A549 (cell line): Measurements from ENCODE around the gene ITM2C. TPM values are rescaled to one million over a fixed set of nuclear protein-coding genes. Genes with fewer than 3 reads are reported as not detected.

Source experiments
- ATAC-seq, 2 experiments: fragments of 200-7000 bp in 1 of 2; fragments of >200 bp in 1 of 2; cut with Nextera tagmentation in 1 of 2; cut with Tn5 transposase in 1 of 2; 3 replicates each; pipeline versions ENCODE4 v1.8.0 to v1.9.1; 2018 to 2020; ENCODE audit warnings: mild to moderate bottlenecking in 1 of 2, moderate library complexity in 1 of 2
- CTCF ChIA-PET: fragments of 300-600 bp; sonication (Branson Sonifier 250); formaldehyde crosslinking; extraction: SDS; loops from one replicate; lab custom pipeline; 2021; ENCODE audit warnings: antibody characterized with exemption, inconsistent platforms; lab: Yijun Ruan, JAX
- POLR2A ChIA-PET: fragments of 350-600 bp; formaldehyde crosslinking; extraction: SDS; loops from one replicate; lab custom pipeline; 2021; ENCODE audit warnings: antibody characterized with exemption, inconsistent platforms; lab: Yijun Ruan, JAX
- DNase-seq, 2 experiments: peaks; one replicate each; pipeline versions ENCODE4 v3.0.0 to v3.0.0-alpha.2; 2011 to 2016; ENCODE audit warnings: low read depth in 1 of 2, low spot score in 1 of 2
- FAIRE-seq: peaks from 2 replicates; lab custom pipeline; 2011; peaks lifted over from hg19 to GRCh38; lab: Jason Lieb, UNC
- H3K27ac ChIP-seq, 2 experiments: fragments of >200 bp; sonication (Bioruptor Twin); formaldehyde crosslinking; 3 replicates each; pipeline ENCODE4 v1.5.1; 2016 to 2017
- H3K4me1 ChIP-seq: fragments of >200 bp; sonication (Bioruptor Twin); formaldehyde crosslinking; 3 replicates; pipeline ENCODE4 v1.6.1; 2016
- H3K4me2 ChIP-seq: fragments of >200 bp; sonication (Bioruptor Twin); formaldehyde crosslinking; 3 replicates; pipeline ENCODE4 v1.6.1; 2016
- H3K4me3 ChIP-seq: fragments of >200 bp; sonication (Bioruptor Twin); formaldehyde crosslinking; 3 replicates; pipeline ENCODE4 v1.5.1; 2016
- H3K9me3 ChIP-seq: fragments of >200 bp; sonication (Bioruptor Twin); formaldehyde crosslinking; 3 replicates; pipeline ENCODE4 v1.6.1; 2016
- CHD2 ChIP-seq: fragments of 150-350 bp; IDR thresholded peaks from 2 replicates; pipeline ENCODE4 v1.6.1; 2014; ENCODE audit warnings: low read length; ENCODE audit not compliant: partially characterized antibody
- CHD4 ChIP-seq: fragments of 200-600 bp; sonication (generic); IDR thresholded peaks from 2 replicates; pipeline ENCODE4 v1.6.1; 2016; ENCODE audit warnings: antibody characterized with exemption, mild to moderate bottlenecking, borderline replicate concordance
- EP300 ChIP-seq, 2 experiments: fragments of >200 bp; sonication (Bioruptor Twin); formaldehyde crosslinking; IDR thresholded peaks; 2 replicates in 1 of 2; 3 replicates in 1 of 2; pipeline ENCODE4 v1.6.1; 2016 to 2017
- ESRRA ChIP-seq: fragments of 150-350 bp; IDR thresholded peaks from 2 replicates; pipeline ENCODE4 v1.6.1; 2014; ENCODE audit warnings: mild to moderate bottlenecking, low read length, borderline replicate concordance
- HEYL ChIP-seq: fragments of 250-450 bp; sonication (Bioruptor Pico); IDR thresholded peaks from 2 replicates; pipeline ENCODE4 v1.8.0; 2021; ENCODE audit warnings: mild to moderate bottlenecking, moderate library complexity
- HOXA7 ChIP-seq: fragments of 250-450 bp; sonication (Bioruptor Pico); IDR thresholded peaks from 2 replicates; pipeline ENCODE4 v1.5.0; 2020; ENCODE audit warnings: mild to moderate bottlenecking, moderate library complexity
- HOXB13 ChIP-seq: fragments of 250-450 bp; sonication (Bioruptor Pico); IDR thresholded peaks from 2 replicates; pipeline ENCODE4 v1.5.0; 2020; ENCODE audit warnings: low read depth, mild to moderate bottlenecking, moderate library complexity
- HOXB5 ChIP-seq: fragments of 250-450 bp; sonication (Bioruptor Pico); IDR thresholded peaks from 2 replicates; pipeline ENCODE4 v1.5.0; 2020; ENCODE audit warnings: mild to moderate bottlenecking, moderate library complexity
- KDM1A ChIP-seq: fragments of 200-600 bp; sonication (generic); IDR thresholded peaks from 2 replicates; pipeline ENCODE4 v1.6.1; 2016; ENCODE audit warnings: low read depth, mild to moderate bottlenecking
- KDM5A ChIP-seq: fragments of 200-600 bp; sonication (generic); IDR thresholded peaks from 2 replicates; pipeline ENCODE4 v1.6.1; 2016; ENCODE audit warnings: antibody characterized with exemption, mild to moderate bottlenecking
- MAZ ChIP-seq: fragments of 150-350 bp; IDR thresholded peaks from 2 replicates; pipeline ENCODE4 v1.6.1; 2014; ENCODE audit warnings: antibody characterized with exemption, low read depth, low read length, borderline replicate concordance
- NPAS2 ChIP-seq: fragments of 250-450 bp; sonication (Bioruptor Pico); IDR thresholded peaks from 2 replicates; pipeline ENCODE4 v1.8.0; 2022; ENCODE audit warnings: mild to moderate bottlenecking, moderate library complexity, borderline replicate concordance
- PHF8 ChIP-seq: fragments of 200-600 bp; sonication (generic); IDR thresholded peaks from 2 replicates; pipeline ENCODE4 v1.6.1; 2016; ENCODE audit warnings: low read depth, mild to moderate bottlenecking, antibody characterized with exemption, moderate library complexity, borderline replicate concordance
- RARB ChIP-seq: fragments of 250-450 bp; sonication (Bioruptor Pico); IDR thresholded peaks from 2 replicates; pipeline ENCODE4 v1.8.0; 2021; ENCODE audit warnings: mild to moderate bottlenecking, moderate library complexity
- RCOR1 ChIP-seq: fragments of 150-350 bp; IDR thresholded peaks from 2 replicates; pipeline ENCODE4 v1.6.1; 2014; ENCODE audit warnings: antibody characterized with exemption, low read length, low read depth
- RFX5 ChIP-seq: fragments of 450-650 bp; IDR thresholded peaks from 2 replicates; pipeline ENCODE4 v1.7.1; 2014; ENCODE audit warnings: antibody characterized with exemption, mild to moderate bottlenecking, moderate library complexity
- RNF2 ChIP-seq: fragments of 200-600 bp; sonication (generic); IDR thresholded peaks from 2 replicates; pipeline ENCODE4 v1.6.1; 2016; ENCODE audit warnings: low read depth, mild to moderate bottlenecking, antibody characterized with exemption, moderate library complexity, borderline replicate concordance
- SREBF2 ChIP-seq: fragments of 450-650 bp; IDR thresholded peaks from 2 replicates; pipeline ENCODE4 v1.6.1; 2014; ENCODE audit warnings: mild to moderate bottlenecking, moderate library complexity
- TP53 ChIP-seq: fragments of 250-450 bp; sonication (Bioruptor Pico); IDR thresholded peaks from 2 replicates; pipeline ENCODE4 v1.5.0; 2021; ENCODE audit warnings: mild to moderate bottlenecking, moderate library complexity
- ZC3H11A ChIP-seq: fragments of 450-650 bp; IDR thresholded peaks from 2 replicates; pipeline ENCODE4 v1.6.1; 2014; ENCODE audit warnings: antibody characterized with exemption, mild to moderate bottlenecking
- ZFP36 ChIP-seq: fragments of 450-650 bp; IDR thresholded peaks from 2 replicates; pipeline ENCODE4 v1.6.1; 2014; ENCODE audit warnings: borderline replicate concordance; ENCODE audit not compliant: partially characterized antibody
- ZNF302 ChIP-seq: fragments of 250-450 bp; sonication (Bioruptor Pico); IDR thresholded peaks from 2 replicates; pipeline ENCODE4 v1.9.0; 2021; ENCODE audit warnings: inconsistent platforms, mild to moderate bottlenecking, moderate library complexity
- WGBS: methylation state at CpG from one replicate; pipeline ENCODE4 v1.1.6; 2017; ENCODE audit errors: missing lambda C conversion rate; 5-methylcytosine and 5-hydroxymethylcytosine counted together
- polyA plus RNA-seq, 4 experiments: library from polyadenylated mRNA; depleted of rRNA in 3 of 4; stranded (reverse); fragments of >200 nt; fragmentation: RNase III in 1 of 4; extraction: RNeasy Plus Mini Kit Qiagen cat#74134 plus additional on column Dnase treatment in 1 of 4; gene quantifications; 2 replicates in 3 of 4; 3 replicates in 1 of 4; pipeline ENCODE4 v1.2.3, GENCODE V29; 2011 to 2017
- TF ChIP-seq, protein P1 (sequence below): fragments of 250-450 bp; sonication (Bioruptor Pico); IDR thresholded peaks from 2 replicates; pipeline ENCODE4 v1.5.0; 2020; ENCODE audit warnings: low read depth, mild to moderate bottlenecking, moderate library complexity
- TF ChIP-seq, protein P2 (sequence below): fragments of >200 bp; sonication (Bioruptor Twin); formaldehyde crosslinking; IDR thresholded peaks from 2 replicates; pipeline ENCODE4 v1.6.1; 2016
- TF ChIP-seq, protein P3 (sequence below): IDR thresholded peaks from 2 replicates; pipeline ENCODE4 v1.6.1; 2012; ENCODE audit warnings: low read depth, borderline replicate concordance
- TF ChIP-seq, protein P4 (sequence below): fragments of 150-350 bp; IDR thresholded peaks from 2 replicates; pipeline ENCODE4 v1.6.1; 2014; ENCODE audit warnings: low read depth, mild to moderate bottlenecking, low read length
- TF ChIP-seq, protein P5 (sequence below): fragments of 250-450 bp; sonication (Bioruptor Pico); IDR thresholded peaks from 2 replicates; pipeline ENCODE4 v1.5.0; 2021; ENCODE audit warnings: mild to moderate bottlenecking, moderate library complexity, borderline replicate concordance

ITM2C gene
- polyA plus RNA-seq, 2 of the 4 experiments (the other 2 are of a cell fraction): 84.0 to 88.1 TPM

DNA sequence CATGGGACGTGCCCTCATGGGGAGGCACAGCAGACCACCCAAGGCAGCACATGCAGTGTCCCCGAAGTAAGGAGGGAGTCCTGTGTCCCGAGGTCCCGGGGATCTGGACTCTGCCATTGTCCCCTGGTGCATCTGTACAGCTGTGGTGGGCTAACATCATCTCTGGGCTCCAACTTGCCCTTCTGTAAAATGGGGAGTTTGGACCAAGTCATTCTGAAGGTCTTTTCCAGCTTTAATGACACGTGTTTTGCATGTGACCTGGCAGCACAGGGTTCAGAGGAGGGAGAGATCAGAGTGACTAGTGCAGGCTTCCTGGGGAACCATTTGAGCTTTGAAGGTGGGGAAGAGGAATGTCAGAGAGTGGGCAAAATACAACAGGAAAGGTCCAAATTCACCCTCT, 21.5 kb downstream of the ITM2C start:
- ChIA-PET POLR2A (no interaction called here), CTCF (interaction anchor here (1.1 to 2.1 kb wide), 2 partner anchors 16 to 38 kb away, joined by 4 to 5 read pairs; no protein-coding TSS in a partner anchor)
- Histone ChIP-seq H3K4me3 (no peak overlapping the region), H3K4me2 (no peak overlapping the region), H3K4me1 (no peaks in the 10 kb centered on the region), H3K9me3 (no peaks in the 10 kb centered on the region), H3K27ac (no peak overlapping the region)
- TF ChIP-seq, protein P1, sequence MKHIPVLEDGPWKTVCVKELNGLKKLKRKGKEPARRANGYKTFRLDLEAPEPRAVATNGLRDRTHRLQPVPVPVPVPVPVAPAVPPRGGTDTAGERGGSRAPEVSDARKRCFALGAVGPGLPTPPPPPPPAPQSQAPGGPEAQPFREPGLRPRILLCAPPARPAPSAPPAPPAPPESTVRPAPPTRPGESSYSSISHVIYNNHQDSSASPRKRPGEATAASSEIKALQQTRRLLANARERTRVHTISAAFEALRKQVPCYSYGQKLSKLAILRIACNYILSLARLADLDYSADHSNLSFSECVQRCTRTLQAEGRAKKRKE (CRISPR knock-in tag): no peak
- TF ChIP-seq ESRRA: no peak
- TF ChIP-seq RNF2: no peak
- TF ChIP-seq, protein P2, sequence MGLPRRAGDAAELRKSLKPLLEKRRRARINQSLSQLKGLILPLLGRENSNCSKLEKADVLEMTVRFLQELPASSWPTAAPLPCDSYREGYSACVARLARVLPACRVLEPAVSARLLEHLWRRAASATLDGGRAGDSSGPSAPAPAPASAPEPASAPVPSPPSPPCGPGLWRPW: no peak
- TF ChIP-seq TP53 (CRISPR knock-in tag): no peak
- TF ChIP-seq HEYL: no peak
- no peak for TF ChIP-seq HOXA7 (CRISPR knock-in tag)
- TF ChIP-seq KDM5A: no peak
- TF ChIP-seq, protein P3, sequence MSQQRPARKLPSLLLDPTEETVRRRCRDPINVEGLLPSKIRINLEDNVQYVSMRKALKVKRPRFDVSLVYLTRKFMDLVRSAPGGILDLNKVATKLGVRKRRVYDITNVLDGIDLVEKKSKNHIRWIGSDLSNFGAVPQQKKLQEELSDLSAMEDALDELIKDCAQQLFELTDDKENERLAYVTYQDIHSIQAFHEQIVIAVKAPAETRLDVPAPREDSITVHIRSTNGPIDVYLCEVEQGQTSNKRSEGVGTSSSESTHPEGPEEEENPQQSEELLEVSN: no peak
- TF ChIP-seq PHF8: no peak
- TF ChIP-seq ZC3H11A: no peak
- no peak for TF ChIP-seq HOXB13 (CRISPR knock-in tag)
- TF ChIP-seq MAZ: no peak
- no peak for TF ChIP-seq NPAS2 (CRISPR knock-in tag)
- TF ChIP-seq EP300 (IDR thresholded peaks at IDR 0.05): no peak
- TF ChIP-seq RCOR1: no peak
- no peak for TF ChIP-seq KDM1A
- TF ChIP-seq CHD4: no peak
- TF ChIP-seq, protein P4, sequence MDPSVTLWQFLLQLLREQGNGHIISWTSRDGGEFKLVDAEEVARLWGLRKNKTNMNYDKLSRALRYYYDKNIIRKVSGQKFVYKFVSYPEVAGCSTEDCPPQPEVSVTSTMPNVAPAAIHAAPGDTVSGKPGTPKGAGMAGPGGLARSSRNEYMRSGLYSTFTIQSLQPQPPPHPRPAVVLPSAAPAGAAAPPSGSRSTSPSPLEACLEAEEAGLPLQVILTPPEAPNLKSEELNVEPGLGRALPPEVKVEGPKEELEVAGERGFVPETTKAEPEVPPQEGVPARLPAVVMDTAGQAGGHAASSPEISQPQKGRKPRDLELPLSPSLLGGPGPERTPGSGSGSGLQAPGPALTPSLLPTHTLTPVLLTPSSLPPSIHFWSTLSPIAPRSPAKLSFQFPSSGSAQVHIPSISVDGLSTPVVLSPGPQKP: no peak
- DNase-seq: no peak
- FAIRE-seq: no peak
- ATAC-seq: no peak
- 36% methylated on average over 4 of the region's 5 CpGs for WGBS

DNA sequence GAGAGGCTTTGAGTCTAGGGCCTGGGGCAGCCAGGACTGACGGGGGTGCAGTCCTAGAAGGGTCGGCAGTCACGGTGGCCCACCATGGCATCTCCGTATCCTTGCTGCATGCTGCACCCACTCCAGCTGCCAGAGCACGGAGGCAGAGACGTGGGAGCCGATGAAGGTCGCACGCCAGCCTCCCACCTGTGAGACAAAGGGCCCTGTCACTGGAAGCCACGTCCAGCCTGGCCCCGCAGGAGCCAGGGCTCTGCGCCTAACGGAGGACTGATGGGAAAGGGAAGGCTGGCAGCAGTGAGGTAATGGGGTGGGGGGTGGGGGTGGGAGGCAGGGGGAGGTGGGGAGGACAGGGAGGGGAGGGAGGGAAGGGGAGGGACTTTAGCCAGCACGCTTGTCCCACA, 21.9 kb downstream of the ITM2C start:
- FAIRE-seq (no peak), ATAC-seq (no peak), DNase-seq (no peak)
- 85% methylated on average over 6 of the region's 14 CpGs for WGBS
- ChIA-PET CTCF (interaction anchor here (2.1 kb wide), 1 partner anchor 16 kb away, joined by 5 read pairs; no protein-coding TSS in a partner anchor), POLR2A (no interaction called here)
- Histone ChIP-seq H3K4me3 (no peak overlapping the region), H3K27ac (no peak overlapping the region), H3K4me2 (no peak overlapping the region), H3K9me3 (no peaks in the 10 kb centered on the region), H3K4me1 (no peaks in the 10 kb centered on the region)
- TF ChIP-seq RCOR1 (no peak), SREBF2 (no peak), RARB (CRISPR knock-in tag) (no peak), CHD2 (no peak), KDM1A (no peak), RFX5 (no peak), ZFP36 (no peak), ZNF302 (CRISPR knock-in tag) (no peak), HOXB13 (CRISPR knock-in tag) (no peak), HOXB5 (CRISPR knock-in tag) (no peak)
- TF ChIP-seq, protein P1 (CRISPR knock-in tag): no peak
- TF ChIP-seq, protein P5, sequence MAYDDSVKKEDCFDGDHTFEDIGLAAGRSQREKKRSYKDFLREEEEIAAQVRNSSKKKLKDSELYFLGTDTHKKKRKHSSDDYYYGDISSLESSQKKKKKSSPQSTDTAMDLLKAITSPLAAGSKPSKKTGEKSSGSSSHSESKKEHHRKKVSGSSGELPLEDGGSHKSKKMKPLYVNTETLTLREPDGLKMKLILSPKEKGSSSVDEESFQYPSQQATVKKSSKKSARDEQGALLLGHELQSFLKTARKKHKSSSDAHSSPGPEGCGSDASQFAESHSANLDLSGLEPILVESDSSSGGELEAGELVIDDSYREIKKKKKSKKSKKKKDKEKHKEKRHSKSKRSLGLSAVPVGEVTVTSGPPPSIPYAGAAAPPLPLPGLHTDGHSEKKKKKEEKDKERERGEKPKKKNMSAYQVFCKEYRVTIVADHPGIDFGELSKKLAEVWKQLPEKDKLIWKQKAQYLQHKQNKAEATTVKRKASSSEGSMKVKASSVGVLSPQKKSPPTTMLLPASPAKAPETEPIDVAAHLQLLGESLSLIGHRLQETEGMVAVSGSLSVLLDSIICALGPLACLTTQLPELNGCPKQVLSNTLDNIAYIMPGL (CRISPR knock-in tag): no peak
